Erythroblast (primary cell): ENCODE measurements around the gene STK10.

Source experiments
- GATA1 ChIP-seq: IDR thresholded peaks from 2 replicates; pipeline ENCODE4 v1.6.1; 2011; ENCODE audit warnings: low read depth, mild to moderate bottlenecking, control low read depth, low read length, moderate library complexity
- POLR2A ChIP-seq: IDR thresholded peaks from 2 replicates; pipeline ENCODE4 v1.6.1; 2011; ENCODE audit warnings: mild to moderate bottlenecking, low read length

GRCh38 chr5:172133359-172134029 is 54.5 kb downstream of the STK10 start:
- TF ChIP-seq POLR2A (no peak), GATA1 (no peak)
